ENCODE results near the gene TNFAIP2. TPM values are rescaled to one million over a fixed set of nuclear protein-coding genes. Genes with fewer than 3 reads are reported as not detected.

Gene TNFAIP2
- total and polyA plus RNA-seq, 9 of the 15 experiments (the other 6 are each of a cell fraction or from before 2014, with no cell fraction given), result 22.6 to 68.6 (median 44.6) TPM

DNA sequence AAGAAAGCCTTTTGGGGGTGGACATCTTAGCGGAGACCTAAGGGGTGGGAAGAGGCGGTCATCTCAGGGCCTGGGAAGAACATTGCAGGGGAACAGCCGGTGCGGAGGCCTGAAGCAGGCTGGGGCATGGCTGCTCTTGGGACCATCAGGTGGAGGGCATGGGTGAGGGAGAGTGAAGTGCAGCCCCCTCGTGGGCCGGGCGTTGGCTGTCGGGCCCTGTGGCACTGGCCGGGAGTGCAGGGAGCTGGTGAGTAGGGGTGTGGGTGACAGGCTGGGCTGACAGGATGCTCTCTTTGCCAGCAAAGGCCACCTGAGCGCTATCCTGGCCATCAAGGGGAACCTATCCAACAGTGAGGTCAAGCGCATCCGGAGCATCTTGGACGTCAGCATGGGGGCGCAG lies 11.7 kb downstream of the TNFAIP2 start:
- FAIRE-seq, result no peak
- no peak overlapping the region for H3K4me2 ChIP-seq (ENCODE audit: insufficient read depth, low read length)
- no peak for DNase-seq (ENCODE audit: extremely low read depth in 1 of 4, low spot score in 3 of 4)
- H2AFZ ChIP-seq (ENCODE audit: low read depth, low read length), result no peak overlapping the region
- TF ChIP-seq RNF2 (IDR thresholded peaks at IDR 0.05), result no peak
- ChIA-PET CTCF (ENCODE audit: low intra/inter-chr PET ratio) (no interaction called here), POLR2A (interaction anchor here (0.6 to 3.0 kb wide), 3 partner anchors 9 to 202 kb away, joined by 3 to 15 read pairs (median 5); no protein-coding TSS in a partner anchor)
- BruUV-seq (replicated peaks), result no TSS peak
- H3K27me3 ChIP-seq (ENCODE audit: control insufficient read depth in 2 of 2, insufficient read depth in 2 of 2, low read length in 2 of 2), result no peaks in the 10 kb centered on the region
- 0 out of 4 replicates have a peak overlapping the region, but pooled peaks of 1 of the 2 experiments have one; percentile 35 for H3K9ac ChIP-seq (ENCODE audit: insufficient read depth in 1 of 2, low read depth in 2 of 2, low read length in 2 of 2)
- WGBS (ENCODE audit: insufficient coverage, low coverage, missing lambda C conversion rate), result 80% methylated on average over 11 of the region's 14 CpGs
- no peaks in the 10 kb centered on the region for H4K20me1 ChIP-seq (replicated peaks; ENCODE audit: control insufficient read depth, insufficient read depth, low read length)
- in situ Hi-C loops (cut with MboI), result no loop called here
- no peak overlapping the region for H3K27ac ChIP-seq (ENCODE audit: extremely low read depth, low read depth, low read length)
- H3K9me3 ChIP-seq (replicated peaks; ENCODE audit: control insufficient read depth, insufficient read depth, low read depth, low read length), result no peaks in the 10 kb centered on the region
- no peaks in the 10 kb centered on the region for H3K79me2 ChIP-seq (ENCODE audit: control insufficient read depth, insufficient read depth, low read length)
- peaks cover 57% of the 10 kb centered on the region; the same call in 2 of the 3 replicates for H3K36me3 ChIP-seq (ENCODE audit: control insufficient read depth, insufficient read depth, low read length)
- no peak overlapping the region for H3K4me3 ChIP-seq
- intact Hi-C loops (cut with micrococcal nuclease), result no loop called here
- peaks cover 14 to 42% of the 10 kb centered on the region in 2 experiments; a peak in 4 of 5 replicates for H3K4me1 ChIP-seq (replicated peaks in 1 of 2; ENCODE audit: control insufficient read depth in 2 of 2, insufficient read depth in 2 of 2, low read length in 2 of 2)
- no peak for ATAC-seq
- H3K9me1 ChIP-seq (ENCODE audit: control insufficient read depth, insufficient read depth, low read length), result no peaks in the 10 kb centered on the region

DNA sequence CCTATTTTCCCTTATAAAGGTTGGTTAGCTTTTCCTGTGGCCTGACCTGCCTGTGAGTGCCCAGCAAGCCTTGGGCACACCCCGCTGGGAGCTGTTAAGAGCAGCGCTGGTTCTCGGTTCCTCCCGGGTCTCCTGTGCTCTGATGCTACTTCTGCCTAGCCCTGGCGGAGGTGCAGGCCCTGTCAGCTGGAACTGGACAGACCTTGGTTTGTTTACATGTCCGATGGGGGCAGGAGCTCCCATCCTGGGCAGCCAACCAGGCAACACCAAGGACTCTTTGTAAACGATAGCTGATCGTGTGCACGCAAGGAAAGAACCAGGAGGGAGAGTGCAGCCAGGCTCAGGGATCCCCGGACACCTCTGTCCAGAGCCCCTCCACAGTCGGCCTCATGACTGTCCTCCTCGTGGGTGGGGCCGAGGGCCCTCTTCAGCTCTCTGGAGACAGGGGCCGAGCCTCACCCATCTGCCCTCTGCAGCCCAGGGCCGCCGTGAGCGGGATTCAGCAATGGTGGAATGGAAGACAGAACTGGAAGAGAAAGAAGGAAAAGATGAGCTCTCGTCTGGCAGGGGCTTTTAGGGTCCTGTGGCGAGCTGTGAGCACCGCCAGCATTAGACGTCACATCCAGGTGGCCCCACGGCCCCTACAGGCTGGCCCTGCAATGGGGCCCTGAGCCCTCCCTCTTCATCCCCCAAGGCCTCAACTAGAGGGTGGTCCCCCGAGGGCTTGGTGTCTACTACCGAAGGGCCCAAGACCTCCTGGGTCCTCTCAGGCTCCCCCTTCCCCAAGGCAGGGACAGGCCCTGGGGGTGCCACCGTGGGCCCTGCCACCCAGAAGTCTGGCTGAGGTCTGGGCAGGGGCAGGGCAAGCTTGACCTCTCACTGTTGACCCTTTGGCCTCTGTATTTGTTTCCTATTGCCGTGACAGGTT lies 12.3 kb downstream of the TNFAIP2 start:
- Histone ChIP-seq H3K79me2 (ENCODE audit: control insufficient read depth, insufficient read depth, low read length) (no peaks in the 10 kb centered on the region), H3K27me3 (ENCODE audit: control insufficient read depth in 2 of 2, insufficient read depth in 2 of 2, low read length in 2 of 2) (no peaks in the 10 kb centered on the region), H4K20me1 (replicated peaks; ENCODE audit: control insufficient read depth, insufficient read depth, low read length) (no peaks in the 10 kb centered on the region), H3K4me2 (ENCODE audit: insufficient read depth, low read length) (no peak overlapping the region), H3K27ac (ENCODE audit: extremely low read depth, low read depth, low read length) (no peak overlapping the region), H3K36me3 (ENCODE audit: control insufficient read depth, insufficient read depth, low read length) (peaks cover 50% of the 10 kb centered on the region; the same call in 2 of the 3 replicates), H3K4me1 (replicated peaks in 1 of 2; ENCODE audit: control insufficient read depth in 2 of 2, insufficient read depth in 2 of 2, low read length in 2 of 2) (peaks cover 14 to 42% of the 10 kb centered on the region in 2 experiments; a peak in 4 of 5 replicates), H3K9me1 (ENCODE audit: control insufficient read depth, insufficient read depth, low read length) (no peaks in the 10 kb centered on the region), H2AFZ (ENCODE audit: low read depth, low read length) (no peak overlapping the region), H3K9ac (ENCODE audit: insufficient read depth in 1 of 2, low read depth in 2 of 2, low read length in 2 of 2) (no peak overlapping the region), H3K4me3 (no peak overlapping the region), H3K9me3 (replicated peaks; ENCODE audit: control insufficient read depth, insufficient read depth, low read depth, low read length) (no peaks in the 10 kb centered on the region)
- no peak for DNase-seq (ENCODE audit: extremely low read depth in 1 of 4, low spot score in 3 of 4)
- WGBS (ENCODE audit: insufficient coverage, low coverage, missing lambda C conversion rate), result 85% methylated on average over 12 of the region's 26 CpGs
- TF ChIP-seq NR2C1 (IDR thresholded peaks at IDR 0.05) (no peak), NR2C1 (tag; IDR thresholded peaks at IDR 0.05) (0 out of 2 replicates have a peak, but pooled peaks have one; percentile 15)
- TF ChIP-seq, protein P1, sequence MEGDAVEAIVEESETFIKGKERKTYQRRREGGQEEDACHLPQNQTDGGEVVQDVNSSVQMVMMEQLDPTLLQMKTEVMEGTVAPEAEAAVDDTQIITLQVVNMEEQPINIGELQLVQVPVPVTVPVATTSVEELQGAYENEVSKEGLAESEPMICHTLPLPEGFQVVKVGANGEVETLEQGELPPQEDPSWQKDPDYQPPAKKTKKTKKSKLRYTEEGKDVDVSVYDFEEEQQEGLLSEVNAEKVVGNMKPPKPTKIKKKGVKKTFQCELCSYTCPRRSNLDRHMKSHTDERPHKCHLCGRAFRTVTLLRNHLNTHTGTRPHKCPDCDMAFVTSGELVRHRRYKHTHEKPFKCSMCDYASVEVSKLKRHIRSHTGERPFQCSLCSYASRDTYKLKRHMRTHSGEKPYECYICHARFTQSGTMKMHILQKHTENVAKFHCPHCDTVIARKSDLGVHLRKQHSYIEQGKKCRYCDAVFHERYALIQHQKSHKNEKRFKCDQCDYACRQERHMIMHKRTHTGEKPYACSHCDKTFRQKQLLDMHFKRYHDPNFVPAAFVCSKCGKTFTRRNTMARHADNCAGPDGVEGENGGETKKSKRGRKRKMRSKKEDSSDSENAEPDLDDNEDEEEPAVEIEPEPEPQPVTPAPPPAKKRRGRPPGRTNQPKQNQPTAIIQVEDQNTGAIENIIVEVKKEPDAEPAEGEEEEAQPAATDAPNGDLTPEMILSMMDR (IDR thresholded peaks at IDR 0.05 in 2 of 3, conservative IDR thresholded peaks at IDR 0.05 in 1 of 3; ENCODE audit: insufficient read depth in 2 of 3, low read depth in 1 of 3, low read length in 3 of 3), result no peak
- TF ChIP-seq, protein P2, sequence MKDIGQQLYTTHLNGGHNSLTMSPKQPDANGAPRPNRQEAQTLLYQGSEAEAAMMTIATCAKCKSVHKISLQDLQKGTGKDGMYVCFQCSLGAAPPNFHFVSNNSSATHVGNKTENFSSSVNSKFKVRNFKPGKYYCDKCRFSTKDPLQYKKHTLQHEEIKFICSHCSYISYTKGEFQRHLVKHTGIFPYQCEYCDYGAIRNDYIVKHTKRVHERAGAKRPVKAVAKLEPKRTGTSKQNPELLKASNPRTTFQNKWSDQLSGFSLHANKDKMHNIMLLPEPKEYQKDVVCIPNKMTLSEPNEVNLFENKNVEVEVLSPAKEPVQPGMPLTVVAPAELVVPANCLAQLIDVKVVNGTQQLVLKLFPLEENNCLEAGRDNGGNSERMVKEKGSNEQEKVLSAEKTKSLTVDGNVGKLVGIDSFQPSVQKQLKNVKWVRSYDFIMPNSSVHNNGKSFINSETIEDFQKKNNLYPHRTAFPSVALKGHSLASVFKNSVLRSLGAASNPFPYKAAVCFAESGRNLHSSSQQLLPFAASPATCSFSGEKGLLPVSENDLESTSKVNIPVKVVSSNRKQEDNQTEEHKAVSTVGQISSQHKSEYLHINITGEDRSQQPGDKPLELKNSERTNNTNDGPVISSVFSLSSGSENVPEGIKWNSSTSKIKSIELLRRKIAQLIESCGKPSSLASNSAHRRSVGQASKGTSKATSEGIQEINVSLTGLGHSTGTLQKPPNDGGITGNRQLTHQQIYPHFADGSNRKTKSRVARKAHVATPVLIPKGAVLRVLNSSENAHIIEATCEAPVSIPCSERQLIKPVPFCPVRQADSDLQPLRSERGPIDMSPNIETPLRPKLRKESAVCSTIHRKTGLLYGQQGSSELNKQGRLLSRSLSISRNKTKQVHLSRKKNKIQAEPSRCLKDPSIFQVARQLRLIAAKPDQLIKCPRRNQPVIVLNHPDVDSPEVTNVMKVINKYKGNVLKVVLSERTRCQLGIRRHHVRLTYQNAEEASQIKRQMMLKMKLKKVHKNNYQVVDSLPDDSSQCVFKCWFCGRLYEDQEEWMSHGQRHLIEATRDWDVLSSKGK (CRISPR knock-in tag; IDR thresholded peaks at IDR 0.05), result no peak
- in situ Hi-C loops (cut with MboI) (no loop called here), intact Hi-C loops (cut with micrococcal nuclease) (no loop called here)
- ChIA-PET POLR2A (interaction anchor here (0.6 to 3.0 kb wide), 3 partner anchors 9 to 202 kb away, joined by 3 to 15 read pairs (median 5); no protein-coding TSS in a partner anchor), CTCF (ENCODE audit: low intra/inter-chr PET ratio) (no interaction called here)
- no peak for ATAC-seq
- no peak for FAIRE-seq
- BruUV-seq (replicated peaks), result no TSS peak

Measured in K562 (cell line).